Measurements from ENCODE around the gene SPTLC3. TPM values are rescaled to one million over a fixed set of nuclear protein-coding genes. Genes with fewer than 3 reads are reported as not detected.

The SPTLC3 gene
- total RNA-seq, 4 donors from 2014 or later, result 9.2 to 17.1 (median 13.9) TPM

GRCh38 chr20:13117200-13117599, 108.4 kb downstream of the SPTLC3 start:
- TF ChIP-seq EP300 (IDR thresholded peaks at IDR 0.05), result no peak
- no peak for TF ChIP-seq POLR2A (IDR thresholded peaks at IDR 0.05)
- TF ChIP-seq CTCF (IDR thresholded peaks at IDR 0.05), result no peak
- H3K27ac ChIP-seq, result no peak overlapping the region
- H3K9me3 ChIP-seq, result no peaks in the 10 kb centered on the region
- H3K4me3 ChIP-seq, result no peak overlapping the region
- H3K36me3 ChIP-seq, result no peaks in the 10 kb centered on the region
- H3K27me3 ChIP-seq, result no peaks in the 10 kb centered on the region
- 66 to 78% methylated on average over 2 of the region's 2 CpGs for WGBS, 2 donors
- peaks cover 0 to 23% (median 0%) of the 10 kb centered on the region in 4 donors for H3K4me1 ChIP-seq
- no peak for DNase-seq (ENCODE audit: low spot score in 2 of 2)

- no peak for TF ChIP-seq EP300 (IDR thresholded peaks at IDR 0.05)
- no peak for TF ChIP-seq CTCF (IDR thresholded peaks at IDR 0.05)
- no peak for TF ChIP-seq POLR2A (IDR thresholded peaks at IDR 0.05)
- Histone ChIP-seq H3K4me3 (no peak overlapping the region), H3K27ac (peak overlapping the region in 1 of 4 donors; percentile 13), H3K4me1 (peaks cover 0 to 23% (median 0%) of the 10 kb centered on the region in 4 donors), H3K9me3 (no peaks in the 10 kb centered on the region), H3K36me3 (no peaks in the 10 kb centered on the region), H3K27me3 (no peaks in the 10 kb centered on the region)
- DNase-seq (ENCODE audit: low spot score in 2 of 2), result no peak
- 41 to 58% methylated on average over 1 of the region's 1 CpG for WGBS, 2 donors
Measured at GRCh38 chr20:13118676-13119075, 109.9 kb downstream of the SPTLC3 start.

GRCh38 chr20:13119583-13119982, 110.8 kb downstream of the SPTLC3 start:
- peak in 1 of 2 donors; percentile 82 for DNase-seq (ENCODE audit: low spot score in 2 of 2)
- H3K36me3 ChIP-seq, result no peaks in the 10 kb centered on the region
- no peak overlapping the region for H3K4me3 ChIP-seq
- H3K27me3 ChIP-seq, result no peaks in the 10 kb centered on the region
- no peak overlapping the region for H3K27ac ChIP-seq
- peak; percentile 82 to 86 (median 85) for TF ChIP-seq CTCF (IDR thresholded peaks at IDR 0.05)
- no peak for TF ChIP-seq EP300 (IDR thresholded peaks at IDR 0.05)
- WGBS, 2 donors, result 18% methylated on average over 6 of the region's 6 CpGs
- no peaks in the 10 kb centered on the region for H3K9me3 ChIP-seq
- peaks cover 0 to 23% (median 0%) of the 10 kb centered on the region in 4 donors for H3K4me1 ChIP-seq

GRCh38 chr20:13120471-13120870, 111.7 kb downstream of the SPTLC3 start:
- 80 to 83% methylated on average over 1 of the region's 1 CpG for WGBS, 2 donors
- H3K27me3 ChIP-seq, result no peaks in the 10 kb centered on the region
- no peaks in the 10 kb centered on the region for H3K9me3 ChIP-seq
- DNase-seq (ENCODE audit: low spot score in 2 of 2), result no peak
- peaks cover 0 to 23% (median 0%) of the 10 kb centered on the region in 4 donors for H3K4me1 ChIP-seq
- H3K4me3 ChIP-seq, result no peak overlapping the region
- TF ChIP-seq EP300 (IDR thresholded peaks at IDR 0.05), result no peak
- no peak for TF ChIP-seq CTCF (IDR thresholded peaks at IDR 0.05)
- TF ChIP-seq POLR2A (IDR thresholded peaks at IDR 0.05), result no peak
- no peaks in the 10 kb centered on the region for H3K36me3 ChIP-seq
- no peak overlapping the region for H3K27ac ChIP-seq

GRCh38 chr20:13121840-13122515, 113.2 kb downstream of the SPTLC3 start:
- H3K36me3 ChIP-seq, result peaks cover 0 to 2% (median 0%) of the 10 kb centered on the region in 3 donors
- no peaks in the 10 kb centered on the region for H3K9me3 ChIP-seq
- 79 to 81% methylated on average over 5 of the region's 5 CpGs for WGBS, 2 donors
- no peak overlapping the region for H3K4me3 ChIP-seq
- peak overlapping the region in 2 of 4 donors; percentile 9 to 15 for H3K27ac ChIP-seq
- no peak for DNase-seq (ENCODE audit: low spot score in 2 of 2)
- H3K27me3 ChIP-seq, result no peaks in the 10 kb centered on the region
- H3K4me1 ChIP-seq, result peaks cover 0 to 23% (median 0%) of the 10 kb centered on the region in 4 donors
- TF ChIP-seq EP300 (IDR thresholded peaks at IDR 0.05), result no peak
- TF ChIP-seq CTCF (IDR thresholded peaks at IDR 0.05), result no peak
- TF ChIP-seq POLR2A (IDR thresholded peaks at IDR 0.05), result no peak

All from tibial nerve (tissue), 4 donors.